Measurements from ENCODE around the gene WBP2NL.

Gene WBP2NL

GRCh38 chr22:42072606-42073330 is 74.2 kb downstream of the WBP2NL start:
- DNase-seq (ENCODE audit: low read depth in 2 of 2): no peak

GRCh38 chr22:42073621-42074041 is 75.0 kb downstream of the WBP2NL start:
- DNase-seq (ENCODE audit: low read depth in 2 of 2): no peak

- DNase-seq (ENCODE audit: low read depth in 2 of 2): peak; percentile 31 to 50
Observed at GRCh38 chr22:42074132-42074811, 75.7 kb downstream of the WBP2NL start, which contains the start of gene PHETA2. TSS of gene PHETA2 (plus strand) at chr22:42074248. CDS start at chr22:42077294, 3,046 bp downstream.

GRCh38 chr22:42074846-42075676 is 76.5 kb downstream of the WBP2NL start:
- DNase-seq (ENCODE audit: low read depth in 2 of 2): no peak

GRCh38 chr22:42076764-42077485 is 78.3 kb downstream of the WBP2NL start:
- DNase-seq (ENCODE audit: low read depth in 2 of 2): no peak

- no peak for DNase-seq (ENCODE audit: low read depth in 2 of 2)
Observed at GRCh38 chr22:42077486-42078125, 79.0 kb downstream of the WBP2NL start.
